Activated T-helper 1 cell treated with anti-CD3 and anti-CD28 coated beads, Interleukin-2, amount 50 U/mL, for 16 hours (primary cell): Measurements from ENCODE around the gene ZNF497.
"Not testable (repeated sequence)": the region's sequence is repeated elsewhere in the genome, so short reads cannot be mapped to it uniquely, and the experiment has no call there.

Experiments
- DNase-seq, 2 donors: peaks; one replicate each; pipeline ENCODE4 v3.0.0-alpha.2; 2020; ENCODE audit warnings: low read depth in 1 of 2, low spot score in 1 of 2

Gene ZNF497

DNA sequence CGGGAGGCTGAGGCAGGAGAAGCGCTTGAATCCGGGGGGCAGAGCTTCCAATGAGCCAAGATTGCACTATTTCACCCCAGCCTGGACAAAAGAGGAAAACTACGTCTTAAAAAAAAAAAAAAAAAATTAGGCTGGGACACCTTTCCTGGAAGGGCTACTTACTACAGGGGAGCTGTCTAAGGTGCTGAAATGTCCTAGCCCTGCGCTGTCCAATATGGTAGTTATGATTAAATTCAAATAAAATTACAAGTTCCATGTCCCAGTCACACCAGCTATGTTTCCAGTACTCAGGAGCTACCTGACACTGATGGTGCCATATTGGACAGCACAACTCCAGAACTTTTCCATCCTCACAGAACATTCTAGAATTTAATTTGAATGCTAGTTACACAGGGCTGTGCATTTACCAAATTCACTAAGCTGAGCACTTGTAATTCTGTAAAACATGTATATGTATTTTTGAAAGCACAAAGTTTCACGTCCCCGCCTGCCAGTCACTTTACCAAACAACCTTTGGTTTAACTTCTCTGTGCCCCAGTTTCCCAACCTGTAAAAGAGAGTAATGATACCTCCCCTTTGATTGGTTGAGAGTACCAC is 45.0 kb downstream of the ZNF497 start:
- DNase-seq = no peak

GRCh38 chr19:58315580-58315979 is 47.0 kb downstream of the ZNF497 start:
- no peak for DNase-seq

DNA sequence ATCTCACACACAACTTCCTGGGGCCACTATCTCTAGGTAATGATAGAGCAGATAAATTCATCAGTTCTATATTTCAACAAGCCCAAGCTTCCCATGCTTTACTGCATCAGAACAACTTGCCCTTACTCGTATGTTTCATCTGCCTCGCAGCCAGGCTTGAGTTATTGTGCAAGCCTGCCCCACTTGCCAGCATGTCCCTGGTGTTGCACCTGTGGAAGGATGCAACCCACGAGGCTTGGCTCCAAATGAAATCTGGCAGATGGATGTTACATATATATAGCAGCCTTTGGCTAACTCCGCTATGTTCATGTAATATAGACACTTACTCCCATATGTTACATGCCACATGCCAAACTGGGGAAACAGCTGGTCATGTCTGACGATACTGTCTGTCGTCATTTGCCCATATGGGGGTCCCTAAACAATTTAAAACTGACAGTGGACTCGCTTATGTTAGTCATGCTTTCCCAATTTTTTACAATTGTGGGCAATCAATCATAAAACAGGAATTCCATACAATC is 51.1 kb downstream of the ZNF497 start:
- no peak for DNase-seq

GRCh38 chr19:58310685-58311084 is 51.9 kb downstream of the ZNF497 start:
- DNase-seq = not testable (repeated sequence)

GRCh38 chr19:58307736-58308135 is 54.8 kb downstream of the ZNF497 start:
- DNase-seq = no peak

- DNase-seq = no peak
Measured at GRCh38 chr19:58305932-58306323, 56.6 kb downstream of the ZNF497 start.

DNA sequence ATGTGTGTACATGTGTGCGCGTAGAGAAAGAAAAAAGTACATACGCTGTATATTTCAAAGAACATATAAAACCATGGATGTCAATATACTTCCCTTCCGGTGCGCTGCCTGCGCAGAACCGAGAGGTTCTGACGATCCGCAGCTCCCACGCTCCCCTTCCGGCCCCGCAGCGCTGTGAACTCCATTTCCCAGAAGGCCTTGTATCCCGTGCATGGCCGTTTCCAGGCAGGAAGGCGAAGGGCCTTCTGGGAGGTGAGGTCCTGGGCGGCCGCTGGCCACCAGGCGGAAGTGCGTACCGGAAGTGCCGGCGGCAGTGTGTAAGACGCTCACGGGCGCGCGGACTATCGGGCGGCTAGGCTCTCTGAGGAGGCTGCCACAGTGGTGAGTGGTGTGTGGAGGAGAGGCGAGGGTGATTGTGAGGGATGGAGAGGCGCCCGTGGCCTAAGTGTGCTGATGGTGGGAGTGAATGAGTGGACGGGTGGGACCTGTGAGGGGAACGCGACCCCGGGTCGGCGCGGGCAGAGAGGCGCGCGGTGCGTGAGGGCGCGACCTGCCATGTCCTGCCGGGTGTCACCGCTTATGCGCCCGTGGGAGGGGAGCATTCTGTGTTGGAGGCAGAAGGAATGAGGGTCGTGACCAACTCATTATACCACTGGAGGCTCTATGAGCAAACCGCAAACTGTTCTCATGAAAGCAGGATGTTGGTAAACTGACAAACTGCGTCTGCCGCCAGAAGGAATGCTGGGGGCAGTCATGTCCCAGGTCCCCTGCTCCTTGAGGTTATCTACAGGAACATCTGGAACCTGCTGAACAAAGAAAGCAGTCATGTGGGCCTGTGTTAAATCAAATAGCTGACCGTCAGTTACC is 57.3 kb downstream of the ZNF497 start, which contains the start of gene ERVK3-1:
Gene ERVK3-1, plus strand, starts transcription at position 313 of the 867 bp plus-strand sequence. CDS start 6,792 bp downstream, outside the sequence.
- peak; percentile 86 to 90 for DNase-seq

DNA sequence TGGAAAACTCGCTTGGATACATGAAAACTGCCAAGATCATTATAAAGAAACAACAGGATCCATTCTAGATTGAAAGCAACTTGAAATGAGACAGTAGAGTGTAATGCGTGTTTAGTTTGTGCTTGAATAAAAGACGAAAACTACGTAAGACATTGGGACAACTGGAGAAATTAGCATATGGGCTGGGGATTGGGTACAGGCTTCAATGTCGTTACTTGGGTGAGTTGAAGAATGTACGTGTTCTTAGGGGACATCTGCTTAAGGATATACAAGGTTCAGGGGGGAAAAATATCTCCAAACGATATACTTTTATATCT is 57.8 kb downstream of the ZNF497 start:
- no peak for DNase-seq
